Right atrium auricular region (tissue), 2 donors: ENCODE measurements around the gene GPR82. TPM values are rescaled to one million over a fixed set of nuclear protein-coding genes. Genes with fewer than 3 reads are reported as not detected.

Experiments used
- DNase-seq: peaks from one replicate; pipeline ENCODE4 v3.0.0-alpha.2; 2019; ENCODE audit warnings: low spot score
- H3K27ac ChIP-seq, 2 donors: fragments of 200-600 bp; sonication (generic); 1 replicate in 1 of 2; 2 replicates in 1 of 2; pipeline ENCODE4 v1.5.1; 2016 to 2019
- H3K27me3 ChIP-seq, 2 donors: fragments of 200-600 bp; sonication (generic); one replicate each; pipeline versions ENCODE4 v1.5.1 to v1.6.0; 2017 to 2019
- H3K36me3 ChIP-seq: fragments of 200-600 bp; sonication (generic); one replicate; pipeline ENCODE4 v1.5.1; 2016
- H3K4me1 ChIP-seq, 2 donors: fragments of 200-600 bp; sonication (generic); one replicate each; pipeline versions ENCODE4 v1.5.1 to v1.6.0; 2017 to 2019
- H3K4me3 ChIP-seq, 2 donors: fragments of 200-600 bp; sonication (generic); 1 replicate in 1 of 2; 2 replicates in 1 of 2; pipeline ENCODE4 v1.5.1; 2017 to 2019; ENCODE audit warnings: mild to moderate bottlenecking in 1 of 2, moderate library complexity in 1 of 2
- H3K9me3 ChIP-seq, 2 donors: fragments of 200-600 bp; sonication (generic); one replicate each; pipeline ENCODE4 v1.5.1; 2019
- CTCF ChIP-seq, 2 donors: fragments of 200-600 bp; sonication (generic); IDR thresholded peaks; one replicate each; pipeline ENCODE4 v1.5.1; 2019; ENCODE audit warnings: antibody characterized with exemption in 2 of 2
- total RNA-seq, 2 donors: library from RNA; depleted of rRNA; stranded (reverse); fragments of >200 nt; gene quantifications; one replicate each; pipeline ENCODE4 v1.1.0, GENCODE V29; 2016

Gene GPR82
- total RNA-seq, 2 donors from 2014 or later, result 0.31 TPM; not detected in 1

GRCh38 chrX:41686788-41687187 lies 37.2 kb upstream of the GPR82 start:
- no peak for DNase-seq
- no peak for TF ChIP-seq CTCF (IDR thresholded peaks at IDR 0.05)
- no peak overlapping the region for H3K27ac ChIP-seq

GRCh38 chrX:41688156-41688555 lies 35.8 kb upstream of the GPR82 start:
- Histone ChIP-seq H3K27me3 (no peaks in the 10 kb centered on the region), H3K27ac (no peak overlapping the region), H3K4me3 (no peak overlapping the region), H3K36me3 (no peaks in the 10 kb centered on the region), H3K9me3 (no peaks in the 10 kb centered on the region), H3K4me1 (peaks cover 0 to 12% of the 10 kb centered on the region in 2 donors)
- no peak for TF ChIP-seq CTCF (IDR thresholded peaks at IDR 0.05)
- DNase-seq, result no peak

More at GRCh38 chrX:41686788-41687187, 37.2 kb upstream of the GPR82 start:
- Histone ChIP-seq H3K9me3 (no peaks in the 10 kb centered on the region), H3K27me3 (no peaks in the 10 kb centered on the region), H3K4me1 (peaks cover 0 to 6% of the 10 kb centered on the region in 2 donors), H3K36me3 (no peaks in the 10 kb centered on the region), H3K4me3 (no peak overlapping the region)

GRCh38 chrX:41688835-41689234 lies 35.1 kb upstream of the GPR82 start, which contains the start of gene GPR34:
TSS of gene GPR34 (plus strand) at chrX:41688973. CDS start at chrX:41695634, 6,661 bp downstream.
- Histone ChIP-seq H3K4me3 (no peak within 1 kb of the TSS), H3K4me1 (peaks cover 0 to 12% of the 10 kb centered on the region in 2 donors), H3K27ac (no peak within 1 kb of the TSS), H3K27me3 (no peaks in the 10 kb centered on the region), H3K9me3 (no peaks in the 10 kb centered on the region), H3K36me3 (no peaks in the 10 kb centered on the region)
- no peak for DNase-seq
- no peak for TF ChIP-seq CTCF (IDR thresholded peaks at IDR 0.05)

- Histone ChIP-seq H3K36me3 (no peaks in the 10 kb centered on the region), H3K4me3 (no peak overlapping the region), H3K27me3 (no peaks in the 10 kb centered on the region), H3K4me1 (peaks cover 0 to 6% of the 10 kb centered on the region in 2 donors), H3K9me3 (no peaks in the 10 kb centered on the region), H3K27ac (no peak overlapping the region)
- no peak for DNase-seq
- no peak for TF ChIP-seq CTCF (IDR thresholded peaks at IDR 0.05)
These were observed 34.3 kb upstream of the GPR82 start for GRCh38 chrX:41689711-41690110.

- Histone ChIP-seq H3K27me3 (no peaks in the 10 kb centered on the region), H3K9me3 (no peaks in the 10 kb centered on the region), H3K36me3 (no peaks in the 10 kb centered on the region), H3K27ac (peak overlapping the region in 1 of 2 donors; percentile 45), H3K4me1 (peaks cover 0 to 6% of the 10 kb centered on the region in 2 donors), H3K4me3 (no peak overlapping the region)
- TF ChIP-seq CTCF (IDR thresholded peaks at IDR 0.05), result no peak
- DNase-seq, result no peak
These were observed 31.7 kb upstream of the GPR82 start for GRCh38 chrX:41692162-41692749.

GRCh38 chrX:41693024-41693423 lies 31.0 kb upstream of the GPR82 start:
- no peaks in the 10 kb centered on the region for H3K36me3 ChIP-seq
- H3K4me3 ChIP-seq, result no peak overlapping the region
- no peak for TF ChIP-seq CTCF (IDR thresholded peaks at IDR 0.05)
- no peaks in the 10 kb centered on the region for H3K9me3 ChIP-seq
- no peak overlapping the region for H3K27ac ChIP-seq
- no peaks in the 10 kb centered on the region for H3K27me3 ChIP-seq
- no peak for DNase-seq
- peaks cover 0 to 6% of the 10 kb centered on the region in 2 donors for H3K4me1 ChIP-seq
